NCI-H510A (cell line): ENCODE data around the gene EXOC3.
A peak's percentile ranks its signal among the peaks of the same experiment; 100 is the strongest.
"Not testable (repeated sequence)": the region's sequence is repeated elsewhere in the genome, so short reads cannot be mapped to it uniquely, and the experiment has no call there.

ENCODE experiments used
- DNase-seq: peaks from one replicate; lab custom pipeline; 2025; lab: John Stamatoyannopoulos, UW

The EXOC3 gene

DNA sequence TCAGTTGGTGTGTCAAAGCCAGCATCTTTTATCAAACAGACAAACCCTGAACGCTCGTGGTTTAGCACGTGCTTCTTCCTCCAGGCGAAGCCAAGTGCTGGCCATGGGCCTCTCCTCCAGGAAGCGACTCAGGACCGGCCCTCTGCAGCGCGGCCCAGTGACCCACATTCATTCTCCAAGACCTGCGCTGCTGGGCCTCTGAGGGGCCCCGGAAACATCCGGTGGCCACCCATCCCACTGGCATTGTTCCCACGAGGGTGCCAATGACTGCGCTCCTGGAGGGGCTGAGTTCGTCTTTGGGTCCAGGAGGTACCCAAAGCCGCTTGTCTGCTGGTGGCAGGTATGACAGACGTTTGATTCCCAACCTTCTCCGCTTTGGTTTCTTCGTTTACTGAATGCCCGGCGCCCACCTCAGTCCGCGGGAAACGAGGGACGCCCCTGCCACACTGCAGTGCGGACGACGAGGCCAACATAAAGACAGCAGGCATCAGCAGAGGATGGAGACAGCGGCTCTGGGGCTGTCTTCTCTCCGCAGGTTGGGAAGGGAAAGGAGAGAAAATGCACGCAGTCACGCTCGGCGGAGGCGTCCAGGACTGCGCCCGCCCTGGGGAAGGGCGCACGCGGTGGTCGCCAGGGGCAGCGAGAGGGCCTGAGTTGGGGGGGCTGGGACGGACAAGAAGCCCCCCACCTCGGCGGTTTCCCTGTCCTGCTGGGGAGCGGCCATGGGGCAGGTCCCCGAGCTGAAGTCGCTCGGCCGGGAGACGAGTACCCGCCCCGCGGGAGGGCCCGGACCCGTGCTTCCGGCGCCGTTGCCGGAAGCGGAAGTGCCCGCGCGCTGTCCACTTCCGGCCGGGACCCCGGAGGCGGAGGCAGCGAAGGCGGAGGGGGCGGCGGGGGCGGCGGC lies at the start of gene EXOC3:
Gene EXOC3 (plus strand): TSS at position 842 of the 904 bp plus-strand sequence. CDS start 3,030 bp downstream, outside the sequence.
- DNase-seq = peak; percentile 85

DNA sequence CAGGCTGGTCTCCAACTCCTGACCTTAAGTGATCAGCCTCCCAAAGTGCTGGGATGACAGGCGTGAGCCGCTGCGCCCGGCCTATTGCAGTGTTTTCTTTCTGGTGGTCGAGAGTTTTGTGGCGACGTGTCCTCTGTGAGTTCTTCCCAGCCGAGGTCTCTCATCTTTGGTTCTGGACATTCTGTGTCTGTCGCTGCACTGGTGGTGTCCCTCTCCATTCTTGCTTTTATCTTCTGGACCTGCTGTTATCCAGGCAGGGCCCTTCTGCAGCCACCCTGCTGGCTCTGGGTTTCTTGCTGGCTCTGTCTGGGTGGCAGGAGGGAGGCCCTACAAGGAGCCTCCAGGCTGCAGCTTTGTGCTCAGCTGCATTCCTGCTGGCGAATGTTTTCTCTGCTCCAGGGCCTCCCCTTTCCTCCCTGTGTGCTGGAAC lies 49.1 kb upstream of the EXOC3 start:
- no peak for DNase-seq

DNA sequence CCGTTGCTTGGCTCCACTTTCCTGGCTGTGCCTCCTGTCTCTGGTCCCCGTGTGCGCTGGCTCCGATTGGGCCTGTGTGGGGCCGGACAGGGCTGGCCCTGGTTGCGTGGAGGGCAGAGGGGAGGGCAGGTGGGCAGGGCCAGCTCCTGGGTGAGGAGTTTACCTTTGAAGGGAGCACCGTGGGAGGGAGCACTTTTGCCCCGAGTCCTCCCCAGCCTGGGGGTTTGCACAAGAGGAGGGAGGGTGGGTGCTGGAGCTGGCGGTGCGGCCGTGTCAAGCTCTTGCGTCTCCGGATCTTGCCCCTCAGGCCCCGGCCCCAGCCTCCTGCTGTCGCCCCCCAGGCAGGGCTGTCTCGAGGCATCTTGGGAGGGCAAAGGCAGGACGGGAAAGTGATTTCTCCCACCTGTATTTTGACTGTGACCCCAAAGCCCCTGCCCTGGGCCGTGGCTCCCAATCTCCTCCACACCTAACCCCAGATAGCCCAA lies 48.3 kb upstream of the EXOC3 start:
- DNase-seq = no peak

DNA sequence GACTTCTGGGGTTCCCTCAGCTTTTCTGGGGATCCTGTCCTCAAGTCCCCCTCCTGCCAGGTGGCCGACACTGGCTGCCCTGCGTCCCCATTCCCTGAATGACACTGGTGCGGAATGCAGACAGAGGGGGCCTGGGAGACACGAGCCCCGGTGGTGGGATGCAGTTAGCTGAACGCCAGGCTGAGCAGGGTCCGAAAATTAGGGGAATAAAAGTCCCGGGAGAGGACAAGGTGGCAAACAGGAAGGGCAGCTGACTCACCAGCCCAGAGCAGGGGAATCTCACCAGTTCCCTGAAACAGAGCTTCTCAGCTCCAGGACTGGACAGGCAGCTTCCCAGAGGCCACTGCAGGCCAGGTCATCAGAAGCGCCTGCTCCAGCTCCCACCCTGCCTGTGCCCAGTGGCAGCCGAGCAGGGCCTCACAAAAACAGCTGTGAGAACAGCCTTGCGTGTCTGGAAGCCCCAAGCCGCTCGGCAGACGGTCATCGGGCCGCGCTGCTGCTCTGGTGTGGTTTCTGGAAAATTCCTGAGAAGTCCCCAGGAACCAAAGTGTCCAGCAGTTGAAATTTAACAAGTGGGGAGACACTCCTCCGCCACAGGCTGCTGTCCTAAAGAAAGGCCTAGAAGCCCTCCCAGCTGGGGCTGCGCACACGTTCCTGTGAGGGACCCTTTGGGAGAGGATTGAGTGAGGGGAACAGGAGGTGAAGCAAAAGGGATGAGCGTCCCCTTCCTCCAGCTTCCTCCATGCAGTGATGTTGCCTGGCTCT lies 47.6 kb upstream of the EXOC3 start:
- DNase-seq = no peak

DNA sequence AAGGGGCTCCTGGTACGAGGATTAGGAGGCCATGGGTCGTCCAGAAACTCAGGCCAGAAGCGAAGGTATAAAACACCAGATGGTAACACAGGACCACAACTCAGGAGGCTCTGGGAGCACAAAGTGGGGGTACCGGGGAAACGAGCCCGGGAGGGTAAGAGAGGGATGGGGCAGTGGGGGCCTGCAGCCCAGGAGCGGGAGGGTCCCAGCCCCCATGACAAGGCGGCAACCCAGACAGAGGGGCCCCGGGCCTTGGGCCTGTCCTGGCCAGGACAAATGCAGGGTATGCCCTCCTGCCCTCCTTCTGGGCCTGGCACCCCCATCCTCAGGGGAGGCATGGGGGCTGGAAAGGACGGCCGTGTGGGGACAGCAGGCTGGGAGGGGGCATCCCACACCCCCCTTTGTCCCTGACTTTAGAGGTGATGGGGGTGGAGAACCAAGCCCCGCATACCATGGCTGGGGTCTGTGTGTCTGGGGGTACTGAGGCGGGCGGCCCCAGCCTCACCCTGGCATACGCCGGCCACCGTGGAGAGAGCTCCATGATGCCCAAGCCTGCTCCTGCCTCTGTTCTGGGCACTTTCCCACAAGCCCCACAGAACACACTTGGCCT lies 47.0 kb upstream of the EXOC3 start:
- no peak for DNase-seq

DNA sequence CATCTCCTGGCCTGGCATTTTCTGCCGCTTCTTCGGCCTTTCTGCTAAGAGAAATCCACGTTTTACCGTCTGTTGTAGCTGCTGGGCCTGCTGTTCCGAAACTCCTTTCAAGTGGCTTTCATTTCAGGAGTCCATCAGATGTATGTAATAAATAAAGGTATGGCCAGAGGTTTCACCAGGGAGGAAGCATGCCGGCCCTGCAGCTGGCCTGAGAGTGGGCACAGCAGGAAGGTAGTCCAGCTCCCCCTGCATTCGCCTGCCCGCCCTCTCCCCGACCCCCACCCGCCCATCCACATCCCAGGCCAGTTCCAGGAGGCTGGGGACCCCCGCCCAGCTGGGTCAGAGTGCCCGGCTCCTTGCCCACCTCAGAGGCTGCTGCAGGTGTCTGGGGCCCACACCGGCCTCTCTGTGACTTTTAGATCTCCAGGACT lies 46.4 kb upstream of the EXOC3 start:
- no peak for DNase-seq

DNA sequence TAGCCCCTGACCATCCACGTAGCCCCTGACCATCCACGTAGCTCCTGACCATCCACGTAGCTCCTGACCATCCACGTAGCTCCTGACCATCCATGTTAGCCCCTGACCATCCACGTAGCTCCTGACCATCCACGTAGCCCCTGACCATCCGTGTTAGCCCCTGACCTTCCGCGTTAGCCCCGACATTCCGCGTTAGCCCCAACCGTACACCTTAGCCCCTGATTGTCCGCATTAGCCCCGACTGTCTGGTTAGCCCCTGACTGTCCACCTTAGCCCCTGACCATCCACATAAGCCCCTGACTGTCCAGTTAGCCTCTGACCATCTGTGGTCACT lies 44.9 kb upstream of the EXOC3 start:
- DNase-seq = not testable (repeated sequence)

DNA sequence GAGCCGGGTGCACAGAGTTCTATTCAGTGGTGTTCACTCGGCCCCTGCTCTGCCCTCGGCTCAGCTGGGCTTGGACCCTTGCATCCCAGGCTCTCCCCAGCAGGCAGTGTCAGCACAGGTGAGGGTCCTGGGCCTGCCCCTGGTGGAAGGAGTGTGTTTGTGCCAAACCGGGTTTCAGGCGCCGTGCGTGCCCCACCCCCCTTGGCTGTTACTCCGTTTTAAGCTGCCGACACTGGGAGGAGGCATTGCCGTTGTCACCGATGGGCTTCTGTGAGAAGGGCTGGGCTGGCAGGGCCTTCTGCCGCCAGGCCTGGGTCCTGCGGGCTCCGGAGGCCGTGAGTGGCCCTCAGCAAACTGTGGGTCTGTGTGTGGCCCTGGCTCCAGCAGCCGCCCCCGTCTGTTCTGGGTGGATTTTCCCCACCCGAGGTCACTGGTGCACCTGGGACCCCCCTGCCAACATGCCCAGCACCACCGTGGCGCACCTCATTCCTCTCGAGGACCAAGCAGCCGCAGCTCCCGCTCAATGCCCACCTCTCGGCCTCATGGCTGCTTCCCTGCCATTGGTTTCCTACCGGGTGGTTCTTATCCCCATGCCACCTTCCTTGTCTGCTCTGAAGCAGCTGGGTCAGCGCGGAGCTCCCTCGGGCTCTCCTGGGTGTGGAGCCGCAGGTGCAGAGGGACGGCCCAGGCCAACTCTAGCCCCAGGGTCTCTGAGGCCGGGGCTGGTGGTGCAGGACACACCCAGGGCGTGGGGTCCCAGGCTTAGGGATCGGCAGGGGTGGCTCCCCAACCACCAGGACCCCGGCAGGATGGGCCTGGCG lies 44.3 kb upstream of the EXOC3 start:
- DNase-seq = no peak

DNA sequence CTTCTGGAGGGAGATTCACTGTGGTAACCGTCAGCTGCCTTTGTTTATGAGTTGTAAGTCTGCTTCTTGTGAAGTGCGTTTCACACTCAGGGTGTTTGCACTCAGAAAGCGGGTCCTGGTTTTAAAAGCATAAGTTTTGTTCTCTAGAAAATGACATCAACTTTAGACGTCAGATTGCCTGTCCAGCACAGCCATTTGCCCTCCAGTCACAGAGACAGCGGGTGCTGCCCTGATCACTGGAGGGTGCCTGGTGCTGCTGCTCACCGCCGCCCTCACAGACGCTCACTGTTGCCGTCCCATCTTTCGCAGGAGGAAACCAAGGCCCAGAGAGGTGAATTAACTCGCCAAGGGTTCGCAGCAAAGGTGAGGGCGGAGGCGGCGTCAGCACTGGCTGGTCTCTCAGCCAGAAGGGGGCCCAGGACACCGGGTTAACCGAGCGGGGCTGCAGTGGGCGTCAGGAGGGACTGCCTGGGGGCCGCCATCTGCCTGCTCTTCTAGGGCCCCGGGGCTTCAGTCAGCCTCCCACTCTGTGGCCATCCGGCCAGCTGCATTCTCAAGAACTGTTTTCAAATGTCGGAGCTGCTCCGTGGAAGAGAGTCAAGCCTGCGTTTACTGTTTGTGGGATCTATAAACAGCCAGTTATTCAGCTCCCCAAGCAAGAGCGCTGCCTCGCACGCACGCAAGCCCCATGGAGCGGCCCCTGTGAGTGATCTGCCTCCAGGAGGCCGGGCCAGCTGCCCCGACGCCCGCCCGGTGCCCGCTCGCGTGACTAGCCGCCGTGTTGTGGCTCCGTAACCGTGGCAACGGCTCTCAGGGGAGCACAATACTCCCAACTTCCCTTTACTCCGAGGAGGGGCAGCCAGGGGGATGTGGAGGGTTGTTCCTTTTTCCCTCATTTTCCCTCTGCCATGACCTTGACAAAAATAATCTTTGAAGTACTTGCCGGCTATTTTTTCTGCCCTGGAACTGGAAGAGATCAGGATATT lies 43.4 kb upstream of the EXOC3 start:
- DNase-seq = peak; percentile 100

DNA sequence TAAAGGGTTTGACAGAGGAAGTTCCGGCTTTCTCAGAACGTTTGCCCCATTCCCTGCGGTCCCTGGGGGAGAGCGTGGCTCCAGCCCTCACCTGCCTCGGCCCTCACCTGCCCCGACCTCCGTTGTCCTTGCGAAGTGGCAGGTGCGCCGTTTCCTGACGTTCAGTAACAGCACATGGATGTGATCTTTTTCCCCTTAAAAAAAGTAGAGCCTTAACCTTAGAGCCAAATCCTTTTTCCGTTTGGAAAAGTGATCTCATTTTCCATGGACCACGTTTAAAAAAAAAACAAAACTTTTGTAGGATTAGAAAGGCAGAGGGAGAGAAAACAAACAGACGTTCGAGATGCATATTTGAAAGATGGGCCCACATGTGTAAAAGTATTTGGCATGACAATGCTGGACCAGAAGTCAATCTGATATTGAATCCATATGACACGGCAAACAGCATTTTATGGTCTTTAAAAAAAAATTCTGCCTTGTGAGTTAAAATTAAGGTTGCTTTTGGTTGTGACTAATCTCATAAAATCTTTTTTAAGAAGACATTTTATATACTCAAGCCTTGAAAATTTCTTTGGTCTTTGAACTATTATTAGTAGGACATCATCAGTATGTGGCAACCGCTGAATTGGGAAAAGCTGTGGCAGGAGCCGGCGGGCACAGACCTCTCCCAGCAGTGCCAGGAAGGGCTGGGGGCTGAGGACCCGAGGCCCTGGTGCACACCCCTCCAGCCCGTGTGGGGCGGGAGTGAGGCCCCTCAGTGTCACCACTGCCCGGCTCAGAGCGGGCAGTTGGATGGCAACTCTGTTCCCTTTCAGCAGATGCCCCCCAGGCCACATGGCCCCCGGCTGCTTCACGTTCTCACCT lies 42.5 kb upstream of the EXOC3 start:
- DNase-seq = peak; percentile 95

DNA sequence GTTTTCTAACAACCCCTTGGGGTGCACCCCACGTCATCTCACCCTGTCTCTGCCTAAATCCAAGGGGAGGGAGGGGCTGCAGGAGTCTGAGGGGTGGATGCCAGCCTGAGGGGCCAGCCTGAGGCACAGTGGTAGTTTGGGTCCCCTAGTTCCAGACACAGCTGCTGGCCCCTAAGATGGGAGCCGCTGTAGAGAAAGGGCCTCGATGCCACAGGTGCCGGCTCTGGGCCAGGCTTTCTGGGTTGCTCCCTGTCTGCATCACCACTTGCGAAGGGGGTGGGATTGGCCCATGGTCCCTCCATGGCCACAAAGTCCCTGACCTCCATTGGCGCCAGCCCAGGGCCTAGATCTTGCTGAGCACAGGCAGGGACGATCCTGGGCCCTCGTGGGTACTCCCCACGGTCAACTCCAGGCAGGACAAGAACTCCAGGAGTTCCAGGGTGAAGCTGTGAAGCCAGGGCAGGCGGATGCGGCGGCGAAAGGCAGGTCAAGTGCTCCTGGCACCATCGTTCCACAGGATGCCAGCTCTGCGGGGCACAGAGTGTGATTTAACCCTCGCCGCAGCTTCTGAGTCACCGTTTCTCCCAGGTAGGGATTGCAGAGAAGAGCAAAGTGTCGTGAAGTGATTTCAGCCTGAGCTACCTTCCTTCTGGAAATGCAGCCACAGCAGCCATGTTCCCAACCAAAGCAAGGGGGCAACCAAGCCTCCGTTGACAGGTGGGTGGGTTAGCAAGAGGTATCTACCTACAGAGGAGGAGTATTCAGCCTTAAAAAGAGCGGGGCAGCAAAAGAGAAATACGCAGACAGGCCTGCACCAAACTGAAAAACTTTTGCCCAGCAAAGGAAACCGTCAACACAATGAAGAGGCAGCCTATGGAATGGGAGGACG lies 41.6 kb upstream of the EXOC3 start:
- no peak for DNase-seq

DNA sequence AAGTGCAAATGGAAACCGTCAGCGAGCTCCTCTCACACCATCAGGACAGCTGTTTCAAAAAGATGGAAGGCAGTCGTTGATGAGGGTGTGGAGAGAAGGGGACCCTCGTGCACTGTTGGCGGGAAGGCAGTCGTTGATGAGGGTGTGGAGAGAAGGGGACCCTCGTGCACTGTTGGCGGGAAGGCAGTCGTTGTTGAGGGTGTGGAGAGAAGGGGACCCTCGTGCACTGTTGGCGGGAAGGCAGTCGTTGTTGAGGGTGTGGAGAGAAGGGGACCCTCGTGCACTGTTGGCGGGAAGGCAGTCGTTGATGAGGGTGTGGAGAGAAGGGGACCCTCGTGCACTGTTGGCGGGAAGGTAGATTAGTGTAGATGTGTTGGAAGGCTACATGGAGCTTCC lies 40.8 kb upstream of the EXOC3 start:
- not testable (repeated sequence) for DNase-seq

DNA sequence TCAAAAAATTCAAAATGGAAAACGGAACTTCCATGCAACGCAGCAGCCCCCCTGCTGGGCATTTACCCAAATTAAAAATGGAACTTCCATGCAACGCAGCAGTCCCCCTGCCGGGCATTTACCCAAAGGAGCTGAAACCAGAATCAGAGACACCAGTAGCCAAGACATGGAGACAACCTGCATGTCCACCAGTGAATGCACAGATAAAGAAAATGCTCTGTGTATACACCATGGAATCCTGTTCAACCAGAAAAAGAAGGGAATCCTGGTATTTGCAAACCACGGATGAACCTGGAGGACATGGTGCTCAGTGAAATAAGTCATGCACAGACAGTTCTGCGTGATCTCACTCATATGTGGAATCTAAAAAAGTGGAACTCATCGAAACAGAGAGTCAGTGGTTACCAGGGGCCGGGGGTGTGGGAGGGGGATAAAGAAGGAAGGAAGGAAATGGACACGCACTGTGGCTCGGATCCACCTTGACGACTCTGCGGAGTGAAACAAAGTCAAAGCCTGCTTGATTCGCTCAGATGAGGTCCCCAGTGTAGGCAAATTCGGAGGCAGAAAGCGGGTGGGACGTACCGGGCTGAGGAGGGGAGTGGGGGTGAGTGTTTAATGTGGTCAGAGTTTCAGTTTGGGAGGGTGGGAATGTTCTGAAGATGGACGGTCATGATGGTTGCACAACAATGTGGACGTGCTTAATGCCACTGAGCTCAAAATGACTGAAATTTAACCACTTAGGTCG lies 40.2 kb upstream of the EXOC3 start:
- no peak for DNase-seq

DNA sequence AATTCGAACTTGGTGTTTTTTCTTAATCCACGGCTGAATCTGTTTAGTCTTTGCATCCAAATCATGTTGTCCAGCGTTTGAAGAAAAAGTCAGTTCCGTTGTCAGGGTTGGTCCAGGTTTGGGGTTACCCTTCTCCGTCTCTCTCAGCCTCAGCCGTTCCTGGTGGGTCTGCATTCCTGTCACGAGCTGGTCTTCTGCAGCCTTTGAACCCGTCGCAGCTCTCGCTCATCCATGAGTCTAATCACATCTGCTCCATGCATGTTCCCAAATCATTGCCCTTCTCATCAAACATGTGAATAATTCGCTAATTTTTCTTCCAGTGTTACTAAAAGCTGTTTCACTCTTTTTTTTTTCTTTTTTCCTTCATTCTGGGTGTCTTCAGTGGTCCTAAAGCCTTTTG lies 39.0 kb upstream of the EXOC3 start:
- no peak for DNase-seq

DNA sequence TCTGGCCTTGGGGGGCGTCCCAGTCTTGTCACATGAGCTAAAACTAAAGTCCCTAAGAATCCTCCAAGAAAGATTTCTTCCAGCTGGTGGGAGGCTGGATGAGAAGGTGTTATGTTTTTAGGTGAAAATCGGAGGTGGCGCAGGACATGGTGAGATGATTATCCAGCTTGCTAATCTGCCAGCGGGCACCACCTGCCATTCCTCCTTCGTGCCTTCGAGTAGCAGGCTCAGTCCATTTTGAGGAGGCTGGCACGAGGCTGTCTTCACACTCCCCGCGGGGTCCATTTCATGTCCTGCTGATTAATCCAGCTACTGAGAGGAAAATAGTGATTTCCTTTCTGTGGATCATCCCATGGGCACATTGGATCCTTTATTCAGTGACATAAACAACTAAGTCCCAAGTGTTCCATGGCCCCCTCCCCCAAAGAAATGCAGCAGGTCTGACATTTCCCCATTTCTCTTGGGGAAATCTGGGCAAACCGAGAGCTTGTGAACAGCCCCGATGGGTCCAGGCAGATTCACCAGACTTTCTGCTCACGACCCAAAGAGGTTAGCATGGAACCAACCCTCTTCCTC lies 38.2 kb upstream of the EXOC3 start:
- no peak for DNase-seq

DNA sequence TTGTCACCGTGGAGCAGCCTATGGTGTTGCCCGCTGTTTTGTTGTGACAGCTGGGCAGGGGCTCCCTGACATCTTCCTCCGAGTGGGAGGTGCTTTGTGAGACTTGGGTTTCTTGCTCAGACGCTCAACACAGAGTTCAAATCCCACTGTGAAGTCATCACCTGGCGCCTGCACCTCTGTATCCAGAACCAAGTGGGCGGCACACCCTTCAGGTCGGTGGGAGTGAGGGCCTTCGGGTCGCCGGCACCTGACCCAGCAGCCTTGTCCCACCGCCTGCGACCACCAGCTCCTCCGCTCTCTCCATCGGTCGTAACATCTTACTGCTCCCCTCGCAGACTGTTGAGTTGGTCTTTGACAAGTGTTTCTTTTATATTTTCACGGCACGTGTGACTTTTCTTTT lies 37.6 kb upstream of the EXOC3 start:
- DNase-seq = no peak

DNA sequence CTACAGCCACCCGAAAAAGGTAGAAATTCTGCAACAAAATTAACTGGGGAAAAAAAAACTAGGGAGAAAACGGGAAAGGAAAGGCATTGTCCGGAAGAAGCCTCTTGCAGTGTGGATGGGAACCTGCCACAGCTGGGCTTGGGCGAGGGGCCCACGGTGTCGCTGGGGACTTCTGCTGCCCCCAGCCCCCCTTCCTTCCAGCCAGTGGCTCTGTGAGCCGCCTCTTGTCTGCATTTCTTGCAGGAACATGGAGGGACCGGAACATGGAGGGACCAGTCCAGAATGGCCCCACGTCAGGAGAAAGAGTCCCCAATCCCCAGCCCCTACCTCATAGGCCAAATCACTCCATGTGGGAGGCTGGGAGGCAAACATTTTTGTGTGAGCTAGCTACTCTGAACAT lies 36.9 kb upstream of the EXOC3 start:
- no peak for DNase-seq
